HG03039 (cell line): ENCODE measurements around the gene DLX3.

ENCODE experiments used
- ATAC-seq: cut with Tn5 transposase; IDR thresholded peaks from one replicate; pipeline ENCODE4 v1.9.1; 2021; ENCODE audit warnings: mild to moderate bottlenecking, moderate library complexity; ENCODE audit not compliant: unreplicated experiment

DLX3 gene

DNA sequence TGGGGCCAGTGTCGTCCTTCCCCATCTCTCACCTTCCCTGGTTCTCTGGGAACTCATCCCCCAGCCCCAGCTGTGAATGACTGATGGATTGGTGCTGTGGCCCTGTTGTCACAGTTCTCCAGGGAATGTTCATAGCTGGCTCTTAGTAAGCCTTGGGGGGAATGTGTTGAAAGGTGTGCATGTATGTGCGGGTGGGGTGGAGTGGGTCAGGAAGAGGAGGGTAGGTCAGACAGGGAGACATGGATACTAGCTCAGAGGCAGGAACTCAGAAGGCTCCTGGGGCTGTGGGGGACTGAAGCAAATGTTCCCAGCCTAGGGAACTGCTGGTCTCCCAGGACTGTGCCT, 21.8 kb downstream of the DLX3 start:
- ATAC-seq: no peak

DNA sequence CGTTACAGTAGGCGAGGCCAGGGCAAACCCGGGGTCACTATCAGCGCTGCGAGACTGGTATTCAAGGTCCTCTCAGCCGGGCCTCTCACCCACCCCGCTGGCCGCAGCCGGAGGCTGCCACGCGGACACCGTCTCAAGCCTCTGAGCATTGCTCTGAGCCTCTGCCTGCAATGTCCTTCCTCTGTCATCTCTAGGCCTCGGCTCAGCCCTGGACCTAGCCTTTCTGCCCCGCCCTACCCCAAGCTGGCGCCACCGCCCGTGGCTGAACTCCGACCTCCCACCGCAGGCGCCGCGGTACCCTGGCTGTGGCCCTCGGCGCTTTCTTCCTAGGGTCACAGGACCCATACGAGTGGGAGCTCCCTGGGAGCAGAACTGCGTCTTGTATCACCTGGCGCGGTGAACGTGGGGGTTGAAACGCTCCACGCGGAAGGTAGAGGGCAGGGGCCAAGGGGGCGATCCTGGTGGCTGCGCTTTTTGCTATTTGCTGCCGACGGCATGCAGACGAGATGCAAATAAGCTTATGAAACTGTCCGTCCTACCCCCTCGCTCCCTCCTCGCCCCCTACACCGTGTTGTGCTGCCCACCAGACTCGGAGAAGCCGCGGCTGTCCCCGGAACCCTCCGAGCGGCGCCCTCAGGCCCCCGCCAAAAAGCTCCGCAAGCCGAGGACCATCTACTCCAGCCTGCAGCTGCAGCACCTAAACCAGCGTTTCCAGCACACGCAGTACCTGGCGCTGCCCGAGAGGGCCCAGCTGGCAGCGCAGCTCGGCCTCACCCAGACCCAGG, 22.3 kb downstream of the DLX3 start:
- no peak for ATAC-seq

DNA sequence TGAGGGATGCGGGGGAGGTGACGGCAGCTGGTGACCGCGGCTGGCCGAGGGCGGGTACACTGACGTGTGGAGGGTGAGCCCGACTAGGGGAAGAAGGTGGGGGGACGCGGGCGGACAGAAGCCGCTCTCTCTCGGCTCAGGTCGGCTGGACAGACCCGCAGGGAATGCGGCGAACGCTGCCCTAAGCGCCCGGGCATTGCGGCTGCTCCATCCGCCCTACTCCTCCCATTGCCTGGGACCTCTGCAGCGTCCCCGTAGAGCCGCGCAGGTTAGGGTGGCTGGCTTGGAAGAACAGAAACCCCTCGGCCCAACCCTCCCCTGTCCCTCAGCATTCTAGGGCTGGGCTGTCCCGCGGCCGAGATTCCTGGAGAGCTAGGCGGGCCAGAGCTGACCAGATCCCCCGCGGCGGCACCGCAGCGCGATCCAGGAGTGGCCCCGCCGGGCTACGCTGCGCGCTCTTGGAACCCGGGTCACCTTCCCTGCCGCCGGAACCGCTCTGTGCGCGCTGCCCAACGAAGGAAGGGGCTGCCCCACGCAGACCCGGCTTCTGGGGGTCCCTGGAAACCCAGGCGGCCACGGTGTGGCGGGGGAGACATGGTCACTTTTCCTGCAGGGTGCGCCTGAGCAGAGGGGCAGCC, 23.1 kb downstream of the DLX3 start:
- ATAC-seq: no peak

DNA sequence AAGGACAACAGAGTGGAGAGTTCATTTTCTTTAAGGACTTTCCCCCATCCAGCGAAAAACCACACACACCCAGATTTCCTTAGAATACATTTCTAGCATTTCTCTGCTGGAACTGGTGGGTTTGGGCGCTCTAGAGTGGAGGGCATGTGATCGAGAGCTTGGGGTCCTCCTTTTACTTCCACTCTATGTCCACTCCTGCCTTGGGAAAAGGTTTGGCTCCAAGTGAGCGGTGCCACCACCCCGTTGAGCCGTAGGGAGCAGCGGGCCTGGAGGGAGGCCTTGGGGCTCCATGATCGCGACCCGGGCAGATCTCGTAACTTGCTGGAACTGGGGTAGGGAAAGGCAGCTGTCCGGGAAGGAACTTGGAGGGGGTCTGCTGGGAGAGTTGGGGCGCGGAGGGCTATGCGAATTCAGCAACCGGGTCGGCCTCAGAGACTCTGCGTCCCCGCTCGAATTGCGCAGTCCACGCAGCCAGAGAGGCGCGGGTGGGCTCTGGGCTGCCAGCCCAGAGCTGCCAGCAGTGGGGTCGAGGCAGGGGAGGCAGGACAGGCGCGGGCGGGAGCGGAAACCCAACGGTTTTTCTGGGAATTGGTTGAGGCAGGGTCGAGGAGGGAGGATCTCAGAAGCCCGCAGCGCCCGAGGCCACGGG, 23.7 kb downstream of the DLX3 start:
- ATAC-seq: no peak

DNA sequence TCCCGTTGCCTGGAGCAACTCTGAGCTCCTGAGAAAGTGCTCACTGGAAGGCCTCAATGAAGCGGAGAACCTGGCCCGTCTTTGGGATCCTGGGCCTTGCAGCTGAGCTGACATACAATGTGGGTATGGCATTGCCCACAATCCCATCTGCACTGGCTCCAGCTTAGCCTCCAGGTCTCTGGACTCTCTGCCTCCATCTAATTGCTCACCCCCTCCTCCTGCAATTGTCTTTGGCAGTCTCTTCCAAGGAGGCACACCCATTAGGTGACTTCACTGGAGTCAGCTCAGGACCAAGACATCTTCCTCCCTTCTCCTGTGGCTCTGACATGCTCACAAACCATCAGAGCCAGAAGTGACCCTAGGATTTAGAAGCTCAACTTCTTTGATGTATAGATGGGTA, 24.5 kb downstream of the DLX3 start:
- ATAC-seq: no peak

GRCh38 chr17:49969795-49970389, 25.1 kb downstream of the DLX3 start:
- no peak for ATAC-seq

DNA sequence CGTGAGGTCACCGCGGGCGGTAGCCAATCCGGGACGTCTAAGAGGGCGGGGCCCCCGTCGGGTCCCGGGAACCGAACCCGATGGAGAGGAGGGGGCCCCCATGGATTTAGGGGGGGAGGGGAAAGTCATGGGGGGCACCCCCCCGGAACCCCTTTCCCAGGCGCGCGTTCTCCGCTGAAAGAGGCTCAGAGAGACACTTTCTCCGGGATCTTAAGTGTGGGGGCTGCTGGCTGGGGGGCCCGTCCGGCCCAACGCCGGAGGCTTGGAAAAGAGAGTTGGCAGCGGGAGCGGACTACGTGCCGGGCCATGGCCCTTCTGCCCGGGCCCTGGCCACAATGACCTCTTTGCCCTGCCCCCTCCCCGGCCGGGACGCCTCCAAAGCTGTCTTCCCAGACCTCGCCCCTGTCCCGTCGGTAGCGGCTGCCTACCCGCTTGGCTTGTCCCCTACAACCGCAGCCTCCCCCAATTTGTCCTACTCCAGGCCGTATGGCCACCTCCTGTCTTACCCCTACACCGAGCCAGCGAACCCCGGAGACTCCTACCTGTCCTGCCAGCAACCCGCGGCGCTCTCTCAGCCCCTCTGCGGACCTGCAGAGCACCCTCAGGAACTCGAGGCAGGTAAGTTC, 25.8 kb downstream of the DLX3 start, which contains the start of gene DLX4:
Gene DLX4 (plus strand): TSS at position 57 of the 626 bp plus-strand sequence. CDS start 279 bp downstream, at position 336.
- no peak for ATAC-seq

- ATAC-seq: no peak
Measured at GRCh38 chr17:49968405-49969133, 26.5 kb downstream of the DLX3 start.

- no peak for ATAC-seq
Measured at GRCh38 chr17:49967621-49968404, 27.2 kb downstream of the DLX3 start.

GRCh38 chr17:49967205-49967604, 27.8 kb downstream of the DLX3 start:
- no peak for ATAC-seq

DNA sequence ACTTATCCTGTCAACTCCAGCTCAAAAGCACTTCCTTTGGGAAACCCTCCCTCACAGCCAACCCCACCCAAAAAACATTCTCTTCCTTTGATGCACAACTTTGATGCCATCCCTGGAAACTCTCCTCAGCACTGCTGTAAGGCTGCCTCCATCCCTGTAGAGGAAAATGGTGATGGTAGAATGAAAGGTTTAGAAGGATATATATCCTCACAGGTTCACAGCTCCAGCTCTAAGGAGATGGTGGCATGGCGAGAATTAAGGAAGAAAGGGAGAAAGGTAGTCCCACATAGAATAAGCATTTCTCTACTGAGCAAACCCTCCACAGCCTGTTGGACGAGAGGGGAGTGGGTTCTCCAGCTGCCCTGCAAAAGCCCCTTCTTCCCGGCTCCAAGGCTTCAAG, 28.3 kb downstream of the DLX3 start:
- ATAC-seq: no peak

GRCh38 chr17:49965524-49965909, 29.5 kb downstream of the DLX3 start:
- no peak for ATAC-seq

GRCh38 chr17:49964769-49965523, 30.1 kb downstream of the DLX3 start:
- no peak for ATAC-seq

GRCh38 chr17:49964303-49964768, 30.7 kb downstream of the DLX3 start:
- no peak for ATAC-seq

DNA sequence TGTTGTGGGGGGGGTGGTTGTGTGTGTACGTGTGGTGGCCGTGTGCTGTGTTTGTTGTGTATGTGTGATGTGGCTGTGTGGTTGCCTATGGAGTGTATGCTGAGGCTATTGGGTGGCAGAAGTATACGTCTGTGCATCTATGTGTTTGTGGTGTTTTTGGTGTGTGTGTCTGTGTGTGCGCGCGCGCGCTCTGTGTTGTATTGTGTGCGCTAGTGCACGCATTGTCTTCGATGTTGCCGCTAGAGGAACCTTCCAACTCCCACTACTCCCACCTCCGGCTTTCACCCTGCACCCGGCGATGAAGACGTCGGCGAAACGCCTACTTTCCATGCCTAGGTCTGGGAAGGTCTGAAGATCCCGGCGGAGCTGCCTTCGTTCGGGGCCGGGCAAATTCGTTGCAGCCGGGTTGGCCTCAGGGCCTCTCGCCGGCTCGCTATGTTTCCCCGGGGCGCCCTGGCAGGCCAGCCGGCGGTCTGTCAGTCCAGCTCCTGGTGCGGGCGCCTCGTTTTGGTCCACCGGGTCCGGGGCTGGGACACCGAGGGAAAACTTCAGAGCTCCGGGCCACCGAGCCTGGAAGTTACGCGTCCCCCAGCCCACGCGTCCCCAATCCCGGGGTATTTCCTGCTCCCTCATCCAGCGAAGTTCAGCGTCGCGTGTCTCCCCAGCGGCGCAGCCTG, 31.3 kb downstream of the DLX3 start:
- no peak for ATAC-seq

DNA sequence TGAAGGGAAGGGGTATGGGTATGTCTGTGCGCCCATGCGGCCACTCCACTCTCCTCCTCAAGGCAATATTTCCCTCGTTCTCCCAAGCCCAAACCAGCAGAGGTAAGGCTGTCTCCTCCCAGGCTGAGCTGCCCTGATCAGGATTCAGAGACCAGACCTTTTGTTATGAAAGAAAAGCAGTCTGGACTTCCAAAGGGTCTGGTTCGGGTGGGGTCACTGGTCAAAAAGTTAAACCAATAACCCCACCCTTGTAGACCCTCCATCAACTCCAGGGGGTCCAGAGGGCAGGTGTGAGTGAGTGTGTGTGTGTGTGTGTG, 31.8 kb downstream of the DLX3 start:
- ATAC-seq: no peak

DNA sequence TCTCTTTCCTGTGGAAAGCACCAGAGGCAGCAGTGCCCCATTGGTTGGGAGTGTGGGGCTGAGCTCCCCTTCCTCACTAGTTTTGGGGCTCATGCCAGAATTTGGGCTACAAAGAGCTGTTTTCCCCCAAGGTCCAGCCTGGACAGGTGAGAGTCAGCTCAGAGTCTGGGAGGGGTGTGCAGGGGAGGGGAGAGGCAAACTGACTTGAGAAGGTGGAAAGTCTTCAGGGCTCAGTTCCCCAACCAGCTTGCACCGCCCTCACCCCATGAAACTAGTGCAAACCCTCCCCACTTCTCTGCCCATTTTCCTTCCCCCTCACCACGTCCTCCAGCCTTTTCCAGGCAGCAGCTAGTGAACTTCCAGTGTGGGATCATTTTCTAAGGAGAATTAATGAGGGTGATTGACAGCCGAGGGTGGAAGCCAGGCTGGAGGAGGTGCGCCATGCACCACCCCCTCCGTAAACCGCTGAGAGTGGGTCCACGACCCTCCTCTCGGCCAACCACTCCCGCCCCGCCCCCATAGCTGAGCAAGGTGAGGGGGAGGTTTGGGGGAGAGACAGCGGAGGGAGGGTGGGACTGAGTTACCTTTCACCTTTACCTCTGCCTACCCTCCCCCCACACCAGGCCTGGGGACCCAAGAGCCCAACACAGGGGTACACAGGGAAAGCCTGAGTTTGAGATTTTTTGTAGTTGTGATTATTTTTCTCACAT, 32.3 kb downstream of the DLX3 start:
- no peak for ATAC-seq
